ENCODE measurements around the gene LIPJ.

The LIPJ gene

GRCh38 chr10:88608052-88608732 lies 21.6 kb downstream of the LIPJ start:
- no peak for DNase-seq

- DNase-seq, result no peak
Observed at GRCh38 chr10:88608780-88609179, 22.2 kb downstream of the LIPJ start.

GRCh38 chr10:88616250-88616977 lies 29.9 kb downstream of the LIPJ start:
- DNase-seq, result no peak

- DNase-seq, result no peak
Observed at GRCh38 chr10:88617772-88618300, 31.3 kb downstream of the LIPJ start.

GRCh38 chr10:88618496-88618895 lies 31.9 kb downstream of the LIPJ start:
- no peak for DNase-seq

GRCh38 chr10:88620441-88620840 lies 33.9 kb downstream of the LIPJ start:
- no peak for DNase-seq

- DNase-seq, result no peak
Observed at GRCh38 chr10:88623835-88624234, 37.3 kb downstream of the LIPJ start.

- no peak for DNase-seq
Observed at GRCh38 chr10:88624840-88625239, 38.3 kb downstream of the LIPJ start.

- DNase-seq, result no peak
Observed at GRCh38 chr10:88640186-88640585, 53.6 kb downstream of the LIPJ start.

- no peak for DNase-seq
Observed at GRCh38 chr10:88642209-88642608, 55.6 kb downstream of the LIPJ start.

GRCh38 chr10:88642963-88643362 lies 56.4 kb downstream of the LIPJ start:
- no peak for DNase-seq

- DNase-seq, result no peak
Observed at GRCh38 chr10:88647061-88647615, 60.6 kb downstream of the LIPJ start.

GRCh38 chr10:88651101-88651551 lies 64.6 kb downstream of the LIPJ start:
- no peak for DNase-seq

- no peak for DNase-seq
Observed at GRCh38 chr10:88652616-88653015, 66.1 kb downstream of the LIPJ start.
